ENCODE data around the gene KRTAP12-3.
"Not testable (repeated sequence)": the region's sequence is repeated elsewhere in the genome, so short reads cannot be mapped to it uniquely, and the experiment has no call there.

Gene KRTAP12-3, protein sequence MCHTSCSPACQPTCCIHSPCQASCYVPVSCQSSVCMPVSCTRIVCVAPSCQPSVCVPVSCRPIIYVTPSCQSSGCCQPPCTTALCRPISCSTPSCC

DNA sequence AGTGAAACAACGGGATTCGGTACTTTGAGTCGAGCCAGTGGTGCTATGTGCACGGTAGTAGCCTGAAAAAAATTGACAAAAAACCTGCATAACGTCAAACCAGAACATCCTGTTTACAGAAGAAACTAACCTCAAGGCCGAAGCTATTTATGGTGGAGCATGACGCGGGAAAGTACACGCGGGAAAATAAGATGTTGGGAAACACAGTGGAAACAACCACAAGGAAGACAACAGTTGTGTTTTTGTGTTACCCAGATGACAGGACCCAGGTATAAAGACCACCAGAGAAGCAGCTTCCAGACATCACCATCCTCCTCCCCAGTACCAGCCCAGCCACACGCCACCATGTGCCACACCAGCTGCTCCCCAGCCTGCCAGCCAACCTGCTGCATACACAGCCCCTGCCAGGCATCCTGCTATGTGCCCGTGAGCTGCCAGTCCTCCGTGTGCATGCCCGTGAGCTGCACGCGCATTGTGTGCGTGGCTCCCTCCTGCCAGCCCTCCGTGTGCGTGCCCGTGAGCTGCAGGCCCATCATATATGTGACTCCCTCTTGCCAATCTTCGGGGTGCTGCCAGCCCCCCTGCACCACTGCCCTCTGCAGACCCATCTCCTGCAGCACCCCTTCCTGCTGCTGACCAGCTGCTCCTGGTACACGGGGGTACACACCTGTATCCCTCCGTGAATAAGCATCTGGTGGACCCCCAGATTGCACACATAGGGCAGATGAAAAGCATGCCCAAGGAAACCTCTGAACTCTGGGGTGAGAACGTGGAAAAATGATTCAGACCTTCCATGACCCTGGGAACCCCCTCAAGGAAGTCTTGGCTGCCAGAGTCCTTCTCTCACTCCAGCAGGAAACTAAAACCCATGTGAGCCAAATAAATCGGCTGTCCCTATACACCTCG is at the start of gene KRTAP12-3:
Gene KRTAP12-3, plus strand, starts transcription at position 298 of the 906 bp plus-strand sequence. Its CDS starts 48 bp downstream, at position 346.
- Mint-ChIP-seq H3K4me1 (peaks cover 65% of the 10 kb centered on the region), H3K36me3 (no peaks in the 10 kb centered on the region), H3K9me3 (peaks cover 13% of the 10 kb centered on the region), H3K27ac (peak within 1 kb of the TSS; percentile 90), H3K4me3 (peak within 1 kb of the TSS; percentile 70)
- ATAC-seq (peak; percentile 72), DNase-seq (ENCODE audit: low spot score in 2 of 2) (peak in 1 of 2 donors; percentile 66)

- DNase-seq (ENCODE audit: low spot score in 2 of 2) = no peak
- no peaks in the 10 kb centered on the region for H3K36me3 Mint-ChIP-seq
- H3K4me1 Mint-ChIP-seq = peaks cover 6% of the 10 kb centered on the region
- H3K9me3 Mint-ChIP-seq = peaks cover 18% of the 10 kb centered on the region
- ATAC-seq = no peak
- H3K27ac Mint-ChIP-seq = no peak overlapping the region
- H3K4me3 Mint-ChIP-seq = no peak overlapping the region
Observed at GRCh38 chr21:44609193-44609592, 48.5 kb upstream of the KRTAP12-3 start.

GRCh38 chr21:44610157-44610843 is 47.4 kb upstream of the KRTAP12-3 start:
- H3K36me3 Mint-ChIP-seq; DNase-seq (ENCODE audit: low spot score in 2 of 2); H3K4me3 Mint-ChIP-seq; H3K4me1 Mint-ChIP-seq; H3K27ac Mint-ChIP-seq; ATAC-seq: not testable (repeated sequence)
- peaks cover 18% of the 10 kb centered on the region for H3K9me3 Mint-ChIP-seq

DNA sequence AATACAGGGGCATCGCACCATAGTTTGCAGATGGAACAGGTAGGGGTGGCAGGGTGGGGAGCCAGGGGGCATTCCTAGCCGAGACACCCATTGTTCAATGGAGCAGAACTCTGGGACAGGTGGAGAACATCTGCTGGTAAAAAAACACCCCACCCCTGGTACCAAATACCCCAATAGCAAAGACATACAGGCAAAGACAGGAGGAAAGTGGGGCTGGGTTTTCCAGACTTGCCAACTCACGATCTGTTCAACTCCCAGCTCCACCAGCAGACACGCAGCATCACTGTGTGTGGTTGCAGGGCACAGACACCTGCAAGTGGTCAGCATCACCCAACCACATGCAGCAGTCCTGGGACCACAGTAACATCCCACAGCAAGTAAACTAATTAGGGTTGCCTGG is 46.2 kb upstream of the KRTAP12-3 start:
- Mint-ChIP-seq H3K4me1 (peaks cover 16% of the 10 kb centered on the region), H3K36me3 (no peaks in the 10 kb centered on the region), H3K4me3 (no peak overlapping the region), H3K9me3 (peaks cover 18% of the 10 kb centered on the region), H3K27ac (no peak overlapping the region)
- no peak for ATAC-seq
- DNase-seq (ENCODE audit: low spot score in 2 of 2) = no peak

DNA sequence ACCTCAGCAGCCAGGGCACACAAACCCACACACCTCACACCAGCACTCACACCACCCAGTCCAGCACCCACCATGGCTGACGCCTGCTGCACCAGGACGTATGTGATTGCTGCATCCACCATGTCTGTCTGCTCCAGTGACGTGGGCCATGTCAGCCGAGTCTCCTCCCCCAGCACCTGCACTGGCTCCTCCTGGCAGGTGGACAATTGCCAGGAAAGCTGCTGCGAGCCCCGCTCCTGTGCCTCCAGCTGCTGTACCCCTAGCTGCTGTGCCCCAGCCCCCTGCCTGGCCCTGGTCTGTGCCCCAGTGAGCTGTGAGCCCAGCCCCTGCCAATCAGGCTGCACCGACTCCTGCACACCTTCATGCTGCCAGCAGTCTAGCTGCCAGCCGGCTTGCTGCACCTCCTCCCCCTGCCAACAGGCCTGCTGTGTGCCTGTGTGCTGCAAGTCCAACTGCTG is 45.7 kb upstream of the KRTAP12-3 start, which contains the start of gene KRTAP10-8:
Gene KRTAP10-8, plus strand, starts transcription at position 51 of the 458 bp plus-strand sequence. Its CDS starts 22 bp downstream, at position 73.
- H3K27ac Mint-ChIP-seq = peak within 1 kb of the TSS; percentile 48
- no peaks in the 10 kb centered on the region for H3K36me3 Mint-ChIP-seq
- ATAC-seq = no peak
- peaks cover 21% of the 10 kb centered on the region for H3K4me1 Mint-ChIP-seq
- H3K4me3 Mint-ChIP-seq = no peak within 1 kb of the TSS
- peaks cover 18% of the 10 kb centered on the region for H3K9me3 Mint-ChIP-seq
- DNase-seq (ENCODE audit: low spot score in 2 of 2) = no peak

DNA sequence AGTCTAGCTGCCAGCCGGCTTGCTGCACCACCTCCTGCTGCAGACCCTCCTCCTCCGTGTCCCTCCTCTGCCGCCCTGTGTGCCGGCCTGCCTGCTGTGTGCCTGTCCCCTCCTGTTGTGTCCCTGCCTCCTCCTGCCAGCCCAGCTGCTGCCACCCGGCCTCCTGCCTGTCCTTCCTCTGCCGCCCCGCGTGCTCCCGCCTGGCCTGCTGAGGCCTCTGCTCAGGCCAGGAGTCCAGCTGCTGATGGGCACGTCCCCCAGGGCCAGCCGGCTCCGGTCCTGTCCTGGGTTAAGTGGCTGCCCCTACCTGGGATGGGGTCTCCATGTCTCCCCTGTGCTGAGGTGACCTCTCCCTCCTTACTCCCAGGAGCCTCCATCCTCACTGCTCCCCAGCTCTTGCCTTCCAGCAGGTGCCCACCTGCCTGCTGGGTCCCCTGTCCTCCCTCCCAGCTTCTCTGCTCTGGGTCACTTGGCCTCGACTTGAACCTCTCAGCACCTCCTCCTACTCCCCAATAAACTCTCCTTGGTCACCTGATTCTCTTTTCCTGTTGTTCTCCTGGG is 45.0 kb upstream of the KRTAP12-3 start:
- peak overlapping the region; percentile 48 for H3K27ac Mint-ChIP-seq
- H3K36me3 Mint-ChIP-seq = no peaks in the 10 kb centered on the region
- peaks cover 18% of the 10 kb centered on the region for H3K9me3 Mint-ChIP-seq
- no peak overlapping the region for H3K4me3 Mint-ChIP-seq
- no peak for ATAC-seq
- DNase-seq (ENCODE audit: low spot score in 2 of 2) = peak in 1 of 2 donors; percentile 43
- peaks cover 24% of the 10 kb centered on the region for H3K4me1 Mint-ChIP-seq

- Mint-ChIP-seq H3K9me3 (peaks cover 18% of the 10 kb centered on the region), H3K4me3 (no peak overlapping the region), H3K4me1 (peaks cover 32% of the 10 kb centered on the region), H3K36me3 (no peaks in the 10 kb centered on the region), H3K27ac (peak overlapping the region; percentile 48)
- ATAC-seq = no peak
- DNase-seq (ENCODE audit: low spot score in 2 of 2) = peak in 1 of 2 donors; percentile 38
Observed at GRCh38 chr21:44613386-44614155, 44.2 kb upstream of the KRTAP12-3 start.

DNA sequence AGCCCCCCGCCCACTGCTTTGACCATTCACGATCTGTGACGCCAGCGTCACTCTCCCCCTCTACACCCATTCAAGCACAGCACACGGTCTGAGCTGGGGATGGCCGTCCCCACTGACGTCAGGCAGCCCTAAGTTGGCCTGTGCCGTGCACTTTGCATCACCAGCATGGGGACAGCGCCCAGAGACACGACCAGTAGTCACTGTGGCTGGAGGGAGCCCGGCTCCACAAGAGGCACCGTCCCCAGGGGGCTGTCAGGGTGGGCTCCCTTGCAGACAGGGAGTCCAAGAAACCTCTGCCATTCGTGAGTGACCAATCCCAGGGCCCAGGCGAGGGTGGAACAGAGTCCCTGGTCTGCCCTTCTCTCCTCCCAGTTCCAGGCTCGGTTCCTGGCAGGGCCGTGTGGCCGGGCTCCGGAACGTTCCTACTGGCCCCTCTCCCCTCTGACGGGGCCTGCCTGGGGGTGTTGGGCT is 43.5 kb upstream of the KRTAP12-3 start:
- Mint-ChIP-seq H3K4me3 (no peak overlapping the region), H3K4me1 (peaks cover 38% of the 10 kb centered on the region), H3K9me3 (peaks cover 16% of the 10 kb centered on the region), H3K36me3 (no peaks in the 10 kb centered on the region), H3K27ac (no peak overlapping the region)
- DNase-seq (ENCODE audit: low spot score in 2 of 2) = peak in 1 of 2 donors; percentile 36
- no peak for ATAC-seq

DNA sequence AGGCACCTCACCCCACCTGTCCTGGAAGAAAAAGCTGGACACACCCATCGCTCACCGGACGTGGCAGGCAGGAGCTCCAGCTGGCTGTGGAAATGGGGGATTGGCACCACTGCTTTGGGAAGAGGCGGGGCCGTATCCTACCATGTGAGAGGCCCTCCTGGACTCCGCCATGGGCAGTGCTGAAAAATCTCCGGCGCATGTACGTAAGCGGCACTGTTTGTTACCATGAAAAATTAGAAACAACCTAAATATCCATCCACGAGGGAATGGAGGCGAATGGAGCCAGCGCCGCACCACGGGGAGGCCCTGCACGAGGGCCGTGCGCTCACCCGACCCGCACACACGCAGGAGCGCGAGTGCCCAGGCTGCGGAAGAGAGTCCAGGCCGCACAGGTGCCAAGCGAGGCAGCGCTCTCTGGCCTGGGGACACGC is 42.8 kb upstream of the KRTAP12-3 start:
- ATAC-seq (no peak), DNase-seq (ENCODE audit: low spot score in 2 of 2) (peak in 1 of 2 donors; percentile 37)
- Mint-ChIP-seq H3K27ac (no peak overlapping the region), H3K9me3 (peaks cover 16% of the 10 kb centered on the region), H3K4me1 (peaks cover 45% of the 10 kb centered on the region), H3K36me3 (no peaks in the 10 kb centered on the region), H3K4me3 (no peak overlapping the region)

DNA sequence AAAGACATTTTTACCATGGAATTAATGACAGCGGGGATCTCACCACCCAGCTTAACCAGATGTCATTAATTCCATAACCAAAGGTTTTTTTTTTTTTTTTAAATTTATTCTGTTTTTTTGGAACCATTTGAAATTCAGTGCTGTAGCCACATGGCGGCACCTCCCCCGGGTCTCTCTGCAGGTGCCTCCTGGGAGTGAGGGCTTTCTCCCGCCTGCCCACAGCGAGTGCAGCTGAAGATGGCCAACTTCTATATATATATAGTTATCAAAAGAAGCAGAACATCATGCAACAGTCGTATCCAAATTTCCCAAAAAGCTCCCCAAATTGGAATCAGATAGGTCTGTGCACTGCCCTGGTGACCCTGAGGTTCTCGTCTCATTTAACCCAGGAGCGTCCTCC is 42.3 kb upstream of the KRTAP12-3 start:
- ATAC-seq = no peak
- H3K27ac Mint-ChIP-seq = no peak overlapping the region
- DNase-seq (ENCODE audit: low spot score in 2 of 2) = no peak
- no peak overlapping the region for H3K4me3 Mint-ChIP-seq
- no peaks in the 10 kb centered on the region for H3K36me3 Mint-ChIP-seq
- peaks cover 19% of the 10 kb centered on the region for H3K9me3 Mint-ChIP-seq
- H3K4me1 Mint-ChIP-seq = peaks cover 45% of the 10 kb centered on the region

DNA sequence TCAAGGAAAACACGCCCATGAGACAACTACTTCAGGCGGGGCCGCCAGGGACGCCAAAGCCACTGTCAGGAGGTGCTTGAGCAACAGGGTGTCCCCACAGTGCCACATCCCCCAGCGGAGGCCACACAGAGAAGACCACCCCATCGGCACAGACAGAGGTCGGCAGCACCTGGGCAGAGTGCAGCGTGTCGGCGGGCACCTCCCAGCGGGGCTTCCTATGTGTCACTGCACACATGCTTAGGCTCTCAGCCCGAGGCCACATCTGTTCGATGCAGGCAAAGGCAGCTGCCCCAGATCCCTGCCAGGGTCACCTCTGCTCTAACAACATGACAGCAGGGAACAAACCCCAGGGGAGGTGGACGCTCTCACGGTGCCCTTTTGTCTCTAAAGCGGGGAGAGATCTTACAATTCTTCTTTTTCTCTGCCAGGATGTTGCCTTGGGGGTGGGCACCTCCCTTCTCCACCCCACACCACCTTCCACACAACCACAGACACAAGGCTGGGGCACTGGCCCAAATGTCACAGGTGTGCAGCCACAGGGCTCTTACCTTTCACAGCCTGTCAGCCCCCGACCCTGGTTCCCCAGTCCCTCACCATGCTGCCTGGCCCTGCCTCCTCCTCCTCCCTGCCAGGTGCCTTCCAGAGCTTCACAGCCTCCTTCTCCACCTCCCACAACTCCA is 41.7 kb upstream of the KRTAP12-3 start:
- H3K9me3 Mint-ChIP-seq = peaks cover 21% of the 10 kb centered on the region
- H3K27ac Mint-ChIP-seq = peak overlapping the region; percentile 91
- H3K4me1 Mint-ChIP-seq = peaks cover 45% of the 10 kb centered on the region
- H3K4me3 Mint-ChIP-seq = no peak overlapping the region
- DNase-seq (ENCODE audit: low spot score in 2 of 2) = peak in 1 of 2 donors; percentile 38
- no peak for ATAC-seq
- H3K36me3 Mint-ChIP-seq = no peaks in the 10 kb centered on the region

GRCh38 chr21:44616591-44616926 is 41.2 kb upstream of the KRTAP12-3 start:
- DNase-seq (ENCODE audit: low spot score in 2 of 2) = no peak

DNA sequence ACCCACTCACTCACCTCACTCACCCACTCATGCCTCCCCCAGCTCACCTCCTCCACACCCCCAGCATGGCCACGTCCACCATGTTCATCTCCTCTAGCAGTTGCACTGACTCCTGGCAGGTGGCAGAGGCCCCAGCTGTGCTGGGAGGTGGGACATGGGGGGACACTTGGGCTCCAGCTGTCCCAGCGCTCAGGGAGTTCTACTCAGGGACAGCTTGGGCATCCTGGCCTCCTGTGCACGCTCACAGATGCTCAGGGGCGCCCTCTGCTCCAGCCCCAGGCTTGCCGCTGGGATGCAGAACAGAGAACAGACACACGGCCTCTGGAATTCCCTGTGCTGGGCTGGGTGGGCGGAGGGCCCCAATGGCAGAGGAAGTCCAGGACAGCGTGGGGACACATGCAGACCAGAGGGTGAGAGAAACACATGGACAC is 40.6 kb upstream of the KRTAP12-3 start:
- Mint-ChIP-seq H3K27ac (peak overlapping the region; percentile 91), H3K4me1 (peaks cover 45% of the 10 kb centered on the region)

More at GRCh38 chr21:44616591-44616926, 41.2 kb upstream of the KRTAP12-3 start:
- no peak overlapping the region for H3K4me3 Mint-ChIP-seq
- H3K9me3 Mint-ChIP-seq = peaks cover 17% of the 10 kb centered on the region
- H3K4me1 Mint-ChIP-seq = peaks cover 45% of the 10 kb centered on the region
- ATAC-seq = no peak
- H3K36me3 Mint-ChIP-seq = no peaks in the 10 kb centered on the region
- peak overlapping the region; percentile 91 for H3K27ac Mint-ChIP-seq

GRCh38 chr21:44618504-44618903 is 39.2 kb upstream of the KRTAP12-3 start:
- ATAC-seq = peak; percentile 57
- peaks cover 39% of the 10 kb centered on the region for H3K4me1 Mint-ChIP-seq
- H3K9me3 Mint-ChIP-seq = peaks cover 25% of the 10 kb centered on the region
- H3K36me3 Mint-ChIP-seq = no peaks in the 10 kb centered on the region
- H3K4me3 Mint-ChIP-seq = peak overlapping the region; percentile 51
- no peak for DNase-seq (ENCODE audit: low spot score in 2 of 2)
- peak overlapping the region; percentile 91 for H3K27ac Mint-ChIP-seq

More for the DNA sequence above, 40.6 kb upstream of the KRTAP12-3 start:
- Mint-ChIP-seq H3K4me3 (no peak overlapping the region), H3K9me3 (peaks cover 17% of the 10 kb centered on the region), H3K36me3 (no peaks in the 10 kb centered on the region)
- DNase-seq (ENCODE audit: low spot score in 2 of 2) (no peak), ATAC-seq (no peak)

All from stimulated activated effector memory CD8-positive, alpha-beta T cell treated with anti-CD3 and anti-CD28 coated beads, Interleukin-12 subunit alpha, Interleukin-12 subunit beta, amount 100 ng/mL, for 72 hours (primary cell).